ENCODE data around the gene DCAF10. TPM values are rescaled to one million over a fixed set of nuclear protein-coding genes. Genes with fewer than 3 reads are reported as not detected.
"Not testable (repeated sequence)": the region's sequence is repeated elsewhere in the genome, so short reads cannot be mapped to it uniquely, and the experiment has no call there.

The DCAF10 gene, protein sequence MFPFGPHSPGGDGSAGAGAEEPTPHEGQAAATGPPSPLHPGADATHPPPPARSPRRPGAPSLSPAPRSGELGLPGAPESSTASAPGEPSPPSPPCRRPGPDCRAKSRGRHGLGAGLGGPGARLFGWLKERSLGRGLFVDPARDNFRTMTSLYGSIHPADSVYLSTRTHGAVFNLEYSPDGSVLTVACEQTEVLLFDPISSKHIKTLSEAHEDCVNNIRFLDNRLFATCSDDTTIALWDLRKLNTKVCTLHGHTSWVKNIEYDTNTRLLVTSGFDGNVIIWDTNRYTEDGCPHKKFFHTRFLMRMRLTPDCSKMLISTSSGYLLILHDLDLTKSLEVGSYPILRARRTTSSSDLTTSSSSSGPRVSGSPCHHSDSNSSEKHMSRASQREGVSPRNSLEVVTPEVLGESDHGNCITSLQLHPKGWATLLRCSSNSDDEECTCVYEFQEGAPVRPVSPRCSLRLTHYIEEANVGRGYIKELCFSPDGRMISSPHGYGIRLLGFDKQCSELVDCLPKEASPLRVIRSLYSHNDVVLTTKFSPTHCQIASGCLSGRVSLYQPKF
- 10.7 TPM for total RNA-seq
- polyA plus RNA-seq, result 10 to 100 TPM; 22.6 to 30.5 (median 26.7) TPM

DNA sequence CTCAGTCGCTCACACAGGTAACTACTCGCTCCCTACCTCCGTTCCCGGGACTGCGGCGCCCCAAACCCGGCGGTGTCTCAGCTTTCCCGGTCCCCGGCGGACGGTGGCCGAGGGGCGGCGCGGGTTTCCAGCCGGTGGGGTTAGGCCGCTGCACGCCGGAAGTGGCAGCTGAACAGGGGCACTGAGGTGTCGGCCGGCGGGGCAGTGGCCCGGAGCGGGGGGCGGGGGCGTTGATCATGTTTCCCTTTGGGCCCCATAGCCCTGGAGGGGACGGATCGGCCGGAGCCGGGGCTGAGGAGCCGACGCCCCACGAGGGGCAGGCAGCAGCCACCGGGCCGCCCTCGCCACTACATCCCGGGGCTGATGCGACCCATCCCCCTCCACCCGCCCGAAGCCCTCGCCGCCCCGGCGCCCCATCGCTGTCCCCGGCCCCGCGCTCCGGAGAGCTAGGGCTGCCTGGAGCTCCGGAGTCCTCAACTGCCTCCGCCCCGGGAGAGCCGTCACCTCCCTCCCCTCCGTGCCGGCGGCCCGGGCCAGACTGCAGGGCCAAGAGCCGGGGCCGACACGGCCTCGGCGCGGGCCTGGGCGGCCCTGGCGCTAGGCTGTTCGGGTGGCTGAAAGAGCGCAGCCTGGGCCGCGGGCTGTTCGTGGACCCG lies at the start of gene DCAF10:
TSS of gene DCAF10 (plus strand) at position 167 of the 656 bp plus-strand sequence. CDS start at position 237, 70 bp downstream.
- peak within 1 kb of the TSS; percentile 81 to 92 (median 87) for H3K27ac Mint-ChIP-seq
- peaks cover 23 to 47% (median 39%) of the 10 kb centered on the region in 4 donors for H3K4me1 Mint-ChIP-seq
- ATAC-seq (ENCODE audit: low read depth in 2 of 2), result peak; percentile 83 to 88

DNA sequence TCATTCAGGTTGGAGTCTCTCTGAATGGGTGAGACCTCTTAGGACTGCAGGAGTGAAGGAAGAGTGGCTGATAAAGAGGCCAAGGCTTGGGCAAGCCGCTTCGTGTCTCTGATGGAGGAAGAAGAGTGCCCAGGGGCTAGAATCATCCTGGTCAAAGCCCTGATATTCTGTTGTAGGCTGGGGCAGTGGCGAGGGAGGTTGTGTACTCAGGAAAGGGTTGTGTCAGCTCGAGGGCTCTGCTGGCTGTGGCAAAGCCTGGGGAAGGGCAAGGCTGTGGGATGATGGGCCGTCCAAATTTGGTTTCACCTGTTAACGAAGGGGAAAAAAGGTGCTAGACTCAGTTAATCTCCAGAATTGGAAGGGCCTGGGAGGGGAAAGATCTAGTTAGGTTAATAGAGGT lies 49.4 kb upstream of the DCAF10 start:
- Mint-ChIP-seq H3K27me3 (peaks cover 13% of the 10 kb centered on the region), H3K9me3 (peaks cover 0 to 2% (median 0%) of the 10 kb centered on the region in 7 donors), H3K4me3 (peak overlapping the region; percentile 12 to 86 (median 58)), H3K4me1 (peaks cover 16 to 39% (median 28%) of the 10 kb centered on the region in 4 donors), H3K27ac (peak overlapping the region in 1 of 3 donors; percentile 8), H3K36me3 (peaks cover 4% of the 10 kb centered on the region)
- H3K36me3 ChIP-seq (ENCODE audit: control insufficient read depth, insufficient read depth, low read length), result no peaks in the 10 kb centered on the region
- H3K9me3 ChIP-seq (ENCODE audit: control insufficient read depth in 2 of 2, low read length in 2 of 2), result no peaks in the 10 kb centered on the region
- H3K4me1 ChIP-seq (ENCODE audit: control insufficient read depth, insufficient read depth, low read length, poor library complexity, severe bottlenecking), result peaks cover 17% of the 10 kb centered on the region
- no peak for ATAC-seq (ENCODE audit: low read depth in 2 of 2)
- no peaks in the 10 kb centered on the region for H3K27me3 ChIP-seq (ENCODE audit: control insufficient read depth, insufficient read depth, low read length)
- no peak overlapping the region for H3K4me3 ChIP-seq (ENCODE audit: low read depth, low read length)
- H3K27ac ChIP-seq (ENCODE audit: insufficient read depth, low read length, poor library complexity, severe bottlenecking), result no peak overlapping the region
- no peak for DNase-seq

More for the DNA sequence above, at the start of gene DCAF10:
- no peaks in the 10 kb centered on the region for H3K9me3 Mint-ChIP-seq
- H3K36me3 Mint-ChIP-seq, result no peaks in the 10 kb centered on the region
- H3K27me3 Mint-ChIP-seq, result peaks cover 13% of the 10 kb centered on the region
- Histone ChIP-seq H3K36me3 (ENCODE audit: control insufficient read depth, insufficient read depth, low read length) (no peaks in the 10 kb centered on the region), H3K27me3 (ENCODE audit: control insufficient read depth, insufficient read depth, low read length) (no peaks in the 10 kb centered on the region), H3K27ac (ENCODE audit: insufficient read depth, low read length, poor library complexity, severe bottlenecking) (peak within 1 kb of the TSS; percentile 71), H3K4me1 (ENCODE audit: control insufficient read depth, insufficient read depth, low read length, poor library complexity, severe bottlenecking) (peaks cover 20% of the 10 kb centered on the region), H3K9me3 (ENCODE audit: control insufficient read depth in 2 of 2, low read length in 2 of 2) (no peaks in the 10 kb centered on the region), H3K4me3 (ENCODE audit: low read depth, low read length) (peak within 1 kb of the TSS; percentile 91)
- peak within 1 kb of the TSS; percentile 91 to 97 (median 93) for H3K4me3 Mint-ChIP-seq
- peak; percentile 80 to 91 (median 86) for DNase-seq

DNA sequence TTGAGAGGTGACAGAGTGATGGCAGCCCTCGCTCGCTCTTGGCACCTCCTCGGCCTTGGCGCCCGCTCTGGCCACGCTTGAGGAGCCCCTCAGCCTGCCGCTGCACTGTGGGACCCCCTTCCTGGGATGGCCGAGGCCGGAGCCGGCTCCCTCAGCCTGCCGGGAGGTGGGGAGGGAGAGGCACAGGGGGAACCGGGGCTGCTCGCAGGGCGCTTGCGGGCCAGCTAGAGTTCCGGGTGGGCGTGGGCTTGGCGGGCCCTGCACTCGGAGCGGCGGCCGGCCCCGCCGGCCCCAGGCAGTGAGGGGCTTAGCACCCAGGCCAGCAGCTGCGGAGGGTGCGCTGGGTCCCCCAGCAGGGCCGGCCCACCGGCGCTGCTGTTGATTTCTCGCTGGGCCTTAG lies 48.9 kb upstream of the DCAF10 start:
- H3K4me1 ChIP-seq (ENCODE audit: control insufficient read depth, insufficient read depth, low read length, poor library complexity, severe bottlenecking), result peaks cover 17% of the 10 kb centered on the region
- not testable (repeated sequence) for DNase-seq; H3K9me3 ChIP-seq (ENCODE audit: control insufficient read depth in 2 of 2, low read length in 2 of 2); H3K4me3 Mint-ChIP-seq; H3K27me3 ChIP-seq (ENCODE audit: control insufficient read depth, insufficient read depth, low read length); H3K27ac Mint-ChIP-seq; H3K4me3 ChIP-seq (ENCODE audit: low read depth, low read length); ATAC-seq (ENCODE audit: low read depth in 2 of 2); H3K36me3 ChIP-seq (ENCODE audit: control insufficient read depth, insufficient read depth, low read length); H3K9me3 Mint-ChIP-seq; H3K27ac ChIP-seq (ENCODE audit: insufficient read depth, low read length, poor library complexity, severe bottlenecking); H3K36me3 Mint-ChIP-seq
- Mint-ChIP-seq H3K27me3 (peaks cover 13% of the 10 kb centered on the region), H3K4me1 (peaks cover 16 to 43% (median 28%) of the 10 kb centered on the region in 4 donors)

DNA sequence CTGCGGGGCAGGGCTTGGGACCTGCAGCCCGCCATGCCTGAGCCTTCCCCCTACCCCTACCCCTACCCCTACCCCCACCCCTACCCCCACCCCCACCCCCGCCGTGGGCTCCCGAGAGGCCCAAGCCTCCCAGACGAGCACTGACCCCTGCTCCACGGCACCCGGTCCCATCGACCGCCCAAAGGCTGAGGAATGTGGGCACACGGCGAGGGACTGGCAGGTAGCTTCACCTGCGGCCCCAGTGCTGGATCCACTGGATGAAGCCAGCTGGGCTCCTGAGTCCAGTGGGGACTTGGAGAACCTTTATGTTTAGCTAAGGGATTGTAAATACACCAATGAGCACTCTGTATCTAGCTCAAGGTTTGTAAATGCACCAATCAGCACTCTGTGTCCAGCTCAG lies 48.5 kb upstream of the DCAF10 start:
- not testable (repeated sequence) for H3K27ac Mint-ChIP-seq; H3K9me3 ChIP-seq (ENCODE audit: control insufficient read depth in 2 of 2, low read length in 2 of 2); H3K36me3 ChIP-seq (ENCODE audit: control insufficient read depth, insufficient read depth, low read length); H3K27ac ChIP-seq (ENCODE audit: insufficient read depth, low read length, poor library complexity, severe bottlenecking); H3K4me3 ChIP-seq (ENCODE audit: low read depth, low read length); H3K27me3 ChIP-seq (ENCODE audit: control insufficient read depth, insufficient read depth, low read length); ATAC-seq (ENCODE audit: low read depth in 2 of 2); DNase-seq; H3K36me3 Mint-ChIP-seq; H3K9me3 Mint-ChIP-seq
- peaks cover 17% of the 10 kb centered on the region for H3K4me1 ChIP-seq (ENCODE audit: control insufficient read depth, insufficient read depth, low read length, poor library complexity, severe bottlenecking)
- Mint-ChIP-seq H3K4me1 (peaks cover 15 to 41% (median 27%) of the 10 kb centered on the region in 4 donors), H3K4me3 (peak overlapping the region; percentile 15 to 99 (median 96)), H3K27me3 (peaks cover 10% of the 10 kb centered on the region)

DNA sequence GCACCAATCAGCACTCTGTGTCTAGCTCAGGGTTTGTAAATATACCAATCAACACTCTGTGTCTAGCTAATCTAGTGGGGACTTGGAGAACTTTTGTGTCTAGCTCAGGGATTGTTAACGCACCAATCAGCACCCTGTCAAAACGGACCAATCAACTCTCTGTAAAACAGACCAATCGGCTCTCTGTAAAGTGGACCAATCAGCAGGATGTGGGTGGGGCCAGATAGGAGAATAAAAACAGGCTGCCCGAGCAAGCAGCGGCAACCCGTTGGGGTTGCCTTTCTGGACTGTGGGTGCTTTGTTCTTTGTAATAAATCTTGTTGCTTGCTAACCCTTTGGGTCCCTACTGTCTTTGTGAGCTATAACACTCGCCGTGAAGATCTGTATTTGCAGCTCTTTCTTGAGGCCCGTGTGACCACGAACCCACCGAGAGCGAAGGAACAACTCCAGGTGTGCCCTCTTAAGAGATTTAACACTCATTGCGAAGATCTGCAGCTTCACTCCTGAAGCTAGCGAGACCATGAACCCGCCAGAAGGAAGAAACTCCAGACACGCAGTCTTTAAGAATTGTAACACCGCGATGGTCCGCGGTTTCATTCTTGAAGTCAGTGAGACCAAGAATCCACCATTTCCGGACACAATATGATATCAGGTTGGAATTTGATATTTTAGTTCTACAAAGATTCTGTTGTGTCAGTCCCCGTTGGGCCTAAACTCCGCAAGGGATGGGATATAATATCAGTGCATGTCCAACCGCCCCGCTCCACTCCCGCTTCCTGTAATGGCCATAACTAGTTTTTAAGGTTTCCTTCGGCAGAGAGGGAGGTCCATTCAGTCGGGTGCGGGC lies 47.7 kb upstream of the DCAF10 start:
- ATAC-seq (ENCODE audit: low read depth in 2 of 2), result no peak
- Mint-ChIP-seq H3K4me1 (peaks cover 15 to 44% (median 28%) of the 10 kb centered on the region in 4 donors), H3K27me3 (peaks cover 8% of the 10 kb centered on the region), H3K36me3 (peaks cover 4% of the 10 kb centered on the region), H3K4me3 (peak overlapping the region; percentile 93 to 99 (median 97)), H3K27ac (peak overlapping the region; percentile 89 to 98 (median 91)), H3K9me3 (peaks cover 0 to 2% (median 0%) of the 10 kb centered on the region in 7 donors)
- H3K27me3 ChIP-seq (ENCODE audit: control insufficient read depth, insufficient read depth, low read length), result no peaks in the 10 kb centered on the region
- no peak for DNase-seq
- H3K27ac ChIP-seq (ENCODE audit: insufficient read depth, low read length, poor library complexity, severe bottlenecking), result peak overlapping the region; percentile 72
- peaks cover 17% of the 10 kb centered on the region for H3K4me1 ChIP-seq (ENCODE audit: control insufficient read depth, insufficient read depth, low read length, poor library complexity, severe bottlenecking)
- peak overlapping the region; percentile 62 for H3K4me3 ChIP-seq (ENCODE audit: low read depth, low read length)
- H3K9me3 ChIP-seq (ENCODE audit: control insufficient read depth in 2 of 2, low read length in 2 of 2), result no peaks in the 10 kb centered on the region
- H3K36me3 ChIP-seq (ENCODE audit: control insufficient read depth, insufficient read depth, low read length), result peaks cover 5% of the 10 kb centered on the region

GRCh38 chr9:37753489-37754190 lies 47.0 kb upstream of the DCAF10 start, which contains the start of gene TRMT10B:
TSS of gene TRMT10B (plus strand) at chr9:37753805. CDS start at chr9:37761932, 8,127 bp downstream.
- Mint-ChIP-seq H3K36me3 (peaks cover 4% of the 10 kb centered on the region), H3K9me3 (peaks cover 0 to 2% (median 0%) of the 10 kb centered on the region in 7 donors), H3K4me1 (peaks cover 15 to 50% (median 32%) of the 10 kb centered on the region in 4 donors), H3K4me3 (peak within 1 kb of the TSS; percentile 93 to 99 (median 97)), H3K27ac (peak within 1 kb of the TSS; percentile 89 to 98 (median 91)), H3K27me3 (peaks cover 8% of the 10 kb centered on the region)
- H3K27ac ChIP-seq (ENCODE audit: insufficient read depth, low read length, poor library complexity, severe bottlenecking), result peak within 1 kb of the TSS; percentile 72
- no peaks in the 10 kb centered on the region for H3K27me3 ChIP-seq (ENCODE audit: control insufficient read depth, insufficient read depth, low read length)
- H3K4me1 ChIP-seq (ENCODE audit: control insufficient read depth, insufficient read depth, low read length, poor library complexity, severe bottlenecking), result peaks cover 17% of the 10 kb centered on the region
- H3K36me3 ChIP-seq (ENCODE audit: control insufficient read depth, insufficient read depth, low read length), result peaks cover 5% of the 10 kb centered on the region
- DNase-seq (peak; percentile 64 to 83 (median 66)), ATAC-seq (ENCODE audit: low read depth in 2 of 2) (peak; percentile 86 to 87)
- H3K9me3 ChIP-seq (ENCODE audit: control insufficient read depth in 2 of 2, low read length in 2 of 2), result no peaks in the 10 kb centered on the region
- peak within 1 kb of the TSS; percentile 92 for H3K4me3 ChIP-seq (ENCODE audit: low read depth, low read length)
